GDM1 (cell line): Measurements from ENCODE around the gene ARID1B.

Experiments
- DNase-seq: peaks from one replicate; lab custom pipeline; 2025; lab: John Stamatoyannopoulos, UW

ARID1B gene

DNA sequence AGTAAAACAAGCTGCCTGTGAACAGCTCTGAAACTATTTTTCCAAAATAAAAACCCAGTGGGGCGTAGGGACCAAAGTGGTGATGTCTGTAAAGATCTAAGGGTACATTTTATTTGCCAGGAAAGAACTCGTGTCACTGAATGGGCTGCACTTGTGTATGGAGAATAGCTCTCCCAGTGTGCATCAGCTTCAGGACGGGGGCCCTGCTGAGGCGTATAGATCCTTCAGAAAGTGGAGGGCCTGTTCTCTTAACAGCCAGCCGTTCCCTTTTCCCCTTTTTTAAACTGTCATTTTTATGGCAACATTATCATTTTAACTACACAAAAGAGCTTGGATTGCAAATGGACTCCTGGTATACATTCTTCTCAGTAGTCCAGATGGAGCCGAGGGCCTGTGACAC lies 408.8 kb downstream of the ARID1B start:
- no peak for DNase-seq

- DNase-seq = no peak
Observed at GRCh38 chr6:157186785-157187181, 409.6 kb downstream of the ARID1B start.

GRCh38 chr6:157187182-157188083 lies 410.3 kb downstream of the ARID1B start:
- no peak for DNase-seq

- DNase-seq = no peak
Observed at GRCh38 chr6:157188213-157188612, 411.0 kb downstream of the ARID1B start.

GRCh38 chr6:157193443-157193996 lies 416.3 kb downstream of the ARID1B start:
- DNase-seq = no peak

GRCh38 chr6:157194110-157194509 lies 416.9 kb downstream of the ARID1B start:
- DNase-seq = no peak

- DNase-seq = no peak
Observed at GRCh38 chr6:157194643-157195042, 417.5 kb downstream of the ARID1B start.

GRCh38 chr6:157196391-157196790 lies 419.2 kb downstream of the ARID1B start:
- no peak for DNase-seq

- DNase-seq = no peak
Observed at GRCh38 chr6:157198425-157199279, 421.5 kb downstream of the ARID1B start.

- no peak for DNase-seq
Observed at GRCh38 chr6:157200117-157200516, 422.9 kb downstream of the ARID1B start.

GRCh38 chr6:157200611-157201010 lies 423.4 kb downstream of the ARID1B start:
- no peak for DNase-seq

DNA sequence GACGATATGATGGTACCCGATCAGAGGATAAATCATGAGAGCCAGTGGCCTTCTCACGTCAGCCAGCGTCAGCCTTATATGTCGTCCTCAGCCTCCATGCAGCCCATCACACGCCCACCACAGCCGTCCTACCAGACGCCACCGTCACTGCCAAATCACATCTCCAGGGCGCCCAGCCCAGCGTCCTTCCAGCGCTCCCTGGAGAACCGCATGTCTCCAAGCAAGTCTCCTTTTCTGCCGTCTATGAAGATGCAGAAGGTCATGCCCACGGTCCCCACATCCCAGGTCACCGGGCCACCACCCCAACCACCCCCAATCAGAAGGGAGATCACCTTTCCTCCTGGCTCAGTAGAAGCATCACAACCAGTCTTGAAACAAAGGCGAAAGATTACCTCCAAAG lies 423.9 kb downstream of the ARID1B start:
- no peak for DNase-seq

DNA sequence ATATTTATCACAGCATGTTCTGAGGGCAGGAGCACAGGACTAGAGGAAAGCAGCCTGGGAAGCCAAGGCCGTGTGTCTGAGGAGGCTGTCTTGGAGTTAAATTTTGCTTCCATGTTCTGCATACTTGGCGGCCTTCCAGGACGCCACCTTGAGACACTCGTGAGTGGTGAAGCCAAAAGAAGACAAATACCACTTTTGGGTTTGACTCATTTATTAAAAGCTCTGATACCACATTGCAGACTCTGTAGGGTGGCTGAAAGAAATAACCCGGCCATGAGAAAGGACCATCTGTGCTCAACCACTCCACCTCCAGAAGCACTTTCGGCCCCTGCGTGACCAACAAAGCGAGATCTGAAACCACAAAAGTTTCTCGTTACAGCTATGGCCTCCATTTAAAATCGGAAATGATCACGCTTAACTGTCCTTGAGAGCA lies 426.1 kb downstream of the ARID1B start:
- DNase-seq = no peak

DNA sequence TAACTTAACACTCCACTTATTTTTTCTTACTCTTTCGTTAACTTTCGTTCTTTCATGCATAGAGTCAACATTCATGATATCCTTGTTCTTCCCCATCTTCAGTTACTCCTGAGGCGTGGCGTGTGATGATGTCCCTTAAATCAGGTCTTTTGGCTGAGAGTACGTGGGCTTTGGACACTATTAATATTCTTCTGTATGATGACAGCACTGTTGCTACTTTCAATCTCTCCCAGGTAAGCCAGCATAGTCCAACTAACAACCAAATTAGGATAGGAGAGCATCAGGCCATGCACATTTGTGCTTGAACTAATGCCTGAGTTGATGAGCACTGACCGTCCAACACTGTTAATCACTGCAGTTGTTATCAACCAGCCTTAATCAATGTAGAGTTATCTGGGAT lies 426.6 kb downstream of the ARID1B start:
- DNase-seq = no peak

GRCh38 chr6:157205473-157206358 lies 428.5 kb downstream of the ARID1B start:
- no peak for DNase-seq

DNA sequence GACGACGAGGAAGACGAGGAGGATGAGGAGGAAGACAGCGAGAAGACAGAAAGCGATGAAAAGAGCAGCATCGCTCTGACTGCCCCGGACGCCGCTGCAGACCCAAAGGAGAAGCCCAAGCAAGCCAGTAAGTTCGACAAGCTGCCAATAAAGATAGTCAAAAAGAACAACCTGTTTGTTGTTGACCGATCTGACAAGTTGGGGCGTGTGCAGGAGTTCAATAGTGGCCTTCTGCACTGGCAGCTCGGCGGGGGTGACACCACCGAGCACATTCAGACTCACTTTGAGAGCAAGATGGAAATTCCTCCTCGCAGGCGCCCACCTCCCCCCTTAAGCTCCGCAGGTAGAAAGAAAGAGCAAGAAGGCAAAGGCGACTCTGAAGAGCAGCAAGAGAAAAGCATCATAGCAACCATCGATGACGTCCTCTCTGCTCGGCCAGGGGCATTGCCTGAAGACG lies 429.2 kb downstream of the ARID1B start:
- DNase-seq = no peak

DNA sequence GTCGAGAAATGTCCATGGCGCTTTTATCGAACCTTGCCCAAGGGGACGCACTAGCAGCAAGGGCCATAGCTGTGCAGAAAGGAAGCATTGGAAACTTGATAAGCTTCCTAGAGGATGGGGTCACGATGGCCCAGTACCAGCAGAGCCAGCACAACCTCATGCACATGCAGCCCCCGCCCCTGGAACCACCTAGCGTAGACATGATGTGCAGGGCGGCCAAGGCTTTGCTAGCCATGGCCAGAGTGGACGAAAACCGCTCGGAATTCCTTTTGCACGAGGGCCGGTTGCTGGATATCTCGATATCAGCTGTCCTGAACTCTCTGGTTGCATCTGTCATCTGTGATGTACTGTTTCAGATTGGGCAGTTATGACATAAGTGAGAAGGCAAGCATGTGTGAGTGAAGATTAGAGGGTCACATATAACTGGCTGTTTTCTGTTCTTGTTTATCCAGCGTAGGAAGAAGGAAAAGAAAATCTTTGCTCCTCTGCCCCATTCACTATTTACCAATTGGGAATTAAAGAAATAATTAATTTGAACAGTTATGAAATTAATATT lies 430.4 kb downstream of the ARID1B start:
- no peak for DNase-seq

GRCh38 chr6:157209865-157210530 lies 432.8 kb downstream of the ARID1B start:
- DNase-seq = no peak

DNA sequence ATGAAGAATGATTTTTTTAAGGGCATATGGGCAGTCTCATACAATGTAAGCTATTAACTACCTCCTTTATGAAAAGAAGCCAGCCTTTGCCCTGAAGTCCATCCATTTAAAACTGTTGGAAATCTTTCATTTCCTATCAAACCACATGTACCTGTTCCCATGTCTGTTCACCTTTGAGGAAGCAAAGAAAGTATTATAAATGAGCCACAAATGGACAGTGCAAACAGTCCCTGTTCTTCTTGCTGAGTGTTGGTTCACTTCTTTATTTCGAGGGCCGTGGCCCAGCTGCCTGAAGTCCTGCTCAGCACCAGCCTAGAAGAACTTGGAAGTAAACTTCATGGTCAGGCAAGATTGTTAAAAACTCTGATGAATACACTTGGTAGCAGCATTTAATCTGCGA lies 433.8 kb downstream of the ARID1B start:
- no peak for DNase-seq

GRCh38 chr6:157211603-157212455 lies 434.7 kb downstream of the ARID1B start:
- DNase-seq = no peak
